Kidney (tissue), 14 donors: ENCODE measurements around the gene GFRA4. TPM values are rescaled to one million over a fixed set of nuclear protein-coding genes. Genes with fewer than 3 reads are reported as not detected.

Experiments
- DNase-seq, 5 donors: peaks; one replicate each; pipeline ENCODE4 v3.0.0-alpha.2; 2013 to 2020
- FAIRE-seq: peaks from 2 replicates; lab custom pipeline; 2012; peaks lifted over from hg19 to GRCh38; lab: Jason Lieb, UNC
- H3K27ac ChIP-seq, 2 donors: one replicate each; pipeline ENCODE4 v1.7.0; 2013; ENCODE audit warnings: low read depth in 2 of 2, low read length in 2 of 2, inconsistent platforms in 1 of 2
- H3K27me3 ChIP-seq: one replicate; pipeline ENCODE4 v1.7.1; 2013; ENCODE audit warnings: low read length, inconsistent platforms; ENCODE audit not compliant: control insufficient read depth, insufficient read depth
- H3K36me3 ChIP-seq, 3 donors: one replicate each; pipeline versions ENCODE4 v1.7.0 to v1.7.1; 2013; ENCODE audit warnings: low read length in 3 of 3, control low read depth in 1 of 3, inconsistent platforms in 1 of 3; ENCODE audit not compliant: insufficient read depth in 3 of 3, control insufficient read depth in 2 of 3
- H3K4me1 ChIP-seq, 3 donors: one replicate each; pipeline versions ENCODE4 v1.7.0 to v1.7.1; 2013; ENCODE audit warnings: low read length in 3 of 3, inconsistent platforms in 1 of 3, low read depth in 1 of 3; ENCODE audit not compliant: control insufficient read depth in 2 of 3, insufficient read depth in 2 of 3
- H3K4me3 ChIP-seq, 3 donors: one replicate each; pipeline versions ENCODE4 v1.7.0 to v1.8.1; 2013; ENCODE audit warnings: low read length in 3 of 3, control low read depth in 1 of 3, inconsistent platforms in 1 of 3
- H3K9ac ChIP-seq, 3 donors: one replicate each; pipeline versions ENCODE4 v1.7.0 to v1.7.1; 2013; ENCODE audit warnings: low read length in 3 of 3, control low read depth in 1 of 3, inconsistent platforms in 1 of 3
- H3K9me3 ChIP-seq, 3 donors: one replicate each; pipeline versions ENCODE4 v1.7.0 to v1.7.1; 2013; ENCODE audit warnings: low read length in 3 of 3, control low read depth in 1 of 3, inconsistent platforms in 1 of 3; ENCODE audit not compliant: control insufficient read depth in 2 of 3, insufficient read depth in 1 of 3
- intact Hi-C: fragments of 100-400 bp; cut with DNase I; formaldehyde crosslinking; loops from one replicate; pipeline ENCODE4 v1.11.1; 2022
- polyA plus RNA-seq: library from polyadenylated mRNA; stranded (reverse); fragments of 350-450 nt; fragmentation: Illumina TruSeq; extraction: RNeasy Lipid Tissue Mini Kit (QIAGEN cat#74804); gene quantifications from one replicate; pipeline ENCODE4 v1.2.3, GENCODE V29; 2014; ENCODE audit warnings: low read depth, low replicate concordance; ENCODE audit not compliant: insufficient read depth
- total RNA-seq: library from RNA; stranded (reverse); fragmentation: NEBNext Ultra II Directional; extraction: Animal tissue kit (Norgen Biotek cat#: 25700); gene quantifications from one replicate; pipeline ENCODE4 v1.2.1, GENCODE V29; 2021
- TF ChIP-seq, protein P1 (sequence below): IDR thresholded peaks from 3 replicates; pipeline ENCODE4 v1.5.1; 2012; ENCODE audit warnings: mild to moderate bottlenecking, moderate library complexity, borderline replicate concordance; ENCODE audit not compliant: insufficient read depth; ENCODE audit errors: extremely low read depth
- donor health status: control.
- donor health status: control.
- donor health status: control.
- donor health status: control.
- donor health status: control.
- donor health status: DM: yes; HTN: yes; CAD: no.
- donor health status: Normal renal cell carcinoma (clear cell type).

GFRA4 gene
- total and polyA plus RNA-seq, 2 donors from 2014 or later, result 0.56 TPM; not detected in 1

DNA sequence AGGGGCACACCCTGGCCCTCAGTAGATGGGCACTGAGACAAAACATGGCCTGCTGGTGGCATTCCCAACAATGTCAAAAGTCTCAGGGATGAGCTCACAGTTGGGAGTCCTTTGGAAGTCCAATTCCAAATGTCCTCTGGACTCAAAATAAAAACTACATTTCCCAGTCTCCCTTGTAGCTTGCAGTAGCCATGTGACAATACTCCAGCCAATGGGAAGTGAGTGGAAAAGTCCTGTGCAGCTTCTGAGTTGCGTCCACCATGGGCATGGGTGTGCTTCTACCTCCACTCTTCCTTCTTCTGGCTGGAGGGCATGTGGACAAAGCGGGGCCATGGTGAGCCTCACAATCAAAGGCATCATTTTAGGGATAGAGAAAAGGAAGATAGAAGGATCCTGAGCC, 24.5 kb upstream of the GFRA4 start:
- no peak overlapping the region for H3K27ac ChIP-seq
- intact Hi-C loops, result no loop called here

DNA sequence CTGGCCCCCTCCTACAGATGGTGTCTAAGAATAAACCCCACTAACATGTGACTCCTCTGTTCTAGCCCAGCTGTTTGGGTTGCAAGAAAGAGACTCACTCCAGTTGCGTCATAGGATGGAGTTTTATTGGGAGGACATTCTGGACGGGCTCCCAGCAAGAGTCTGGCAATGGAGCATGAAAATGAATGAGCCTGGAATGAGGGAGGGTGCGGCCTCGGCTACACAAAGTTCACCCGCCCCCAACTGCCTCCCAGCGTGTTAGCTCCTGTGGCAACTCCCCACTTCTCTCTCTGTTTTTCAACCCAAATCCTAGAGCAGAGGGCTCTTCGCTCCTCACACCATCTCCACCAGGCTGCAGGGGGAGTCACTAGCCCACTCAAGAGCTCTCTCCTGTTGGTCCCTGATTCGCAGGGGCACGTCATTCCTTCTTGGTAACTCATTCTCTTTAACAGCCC, 23.7 kb upstream of the GFRA4 start:
- no peak overlapping the region for H3K9ac ChIP-seq
- peaks cover 0 to 4% (median 3%) of the 10 kb centered on the region in 3 donors for H3K4me1 ChIP-seq
- intact Hi-C loops, result no loop called here
- no peak overlapping the region for H3K4me3 ChIP-seq
- no peaks in the 10 kb centered on the region for H3K36me3 ChIP-seq
- peak in 4 of 5 donors; percentile 78 to 96 (median 84) for DNase-seq
- H3K27me3 ChIP-seq, result no peaks in the 10 kb centered on the region
- H3K9me3 ChIP-seq, result no peaks in the 10 kb centered on the region
- TF ChIP-seq, protein P1, sequence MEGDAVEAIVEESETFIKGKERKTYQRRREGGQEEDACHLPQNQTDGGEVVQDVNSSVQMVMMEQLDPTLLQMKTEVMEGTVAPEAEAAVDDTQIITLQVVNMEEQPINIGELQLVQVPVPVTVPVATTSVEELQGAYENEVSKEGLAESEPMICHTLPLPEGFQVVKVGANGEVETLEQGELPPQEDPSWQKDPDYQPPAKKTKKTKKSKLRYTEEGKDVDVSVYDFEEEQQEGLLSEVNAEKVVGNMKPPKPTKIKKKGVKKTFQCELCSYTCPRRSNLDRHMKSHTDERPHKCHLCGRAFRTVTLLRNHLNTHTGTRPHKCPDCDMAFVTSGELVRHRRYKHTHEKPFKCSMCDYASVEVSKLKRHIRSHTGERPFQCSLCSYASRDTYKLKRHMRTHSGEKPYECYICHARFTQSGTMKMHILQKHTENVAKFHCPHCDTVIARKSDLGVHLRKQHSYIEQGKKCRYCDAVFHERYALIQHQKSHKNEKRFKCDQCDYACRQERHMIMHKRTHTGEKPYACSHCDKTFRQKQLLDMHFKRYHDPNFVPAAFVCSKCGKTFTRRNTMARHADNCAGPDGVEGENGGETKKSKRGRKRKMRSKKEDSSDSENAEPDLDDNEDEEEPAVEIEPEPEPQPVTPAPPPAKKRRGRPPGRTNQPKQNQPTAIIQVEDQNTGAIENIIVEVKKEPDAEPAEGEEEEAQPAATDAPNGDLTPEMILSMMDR, result no peak
- no peak for FAIRE-seq
- H3K27ac ChIP-seq, result peak overlapping the region in 1 of 2 donors; percentile 0

More for the DNA sequence above, 24.5 kb upstream of the GFRA4 start:
- Histone ChIP-seq H3K9me3 (no peaks in the 10 kb centered on the region), H3K36me3 (no peaks in the 10 kb centered on the region), H3K4me1 (peaks cover 0 to 4% (median 3%) of the 10 kb centered on the region in 3 donors), H3K9ac (no peak overlapping the region), H3K27me3 (no peaks in the 10 kb centered on the region), H3K4me3 (no peak overlapping the region)
- TF ChIP-seq, protein P1, result no peak
- peak in 2 of 5 donors; percentile 35 to 76 for DNase-seq
- no peak for FAIRE-seq

DNA sequence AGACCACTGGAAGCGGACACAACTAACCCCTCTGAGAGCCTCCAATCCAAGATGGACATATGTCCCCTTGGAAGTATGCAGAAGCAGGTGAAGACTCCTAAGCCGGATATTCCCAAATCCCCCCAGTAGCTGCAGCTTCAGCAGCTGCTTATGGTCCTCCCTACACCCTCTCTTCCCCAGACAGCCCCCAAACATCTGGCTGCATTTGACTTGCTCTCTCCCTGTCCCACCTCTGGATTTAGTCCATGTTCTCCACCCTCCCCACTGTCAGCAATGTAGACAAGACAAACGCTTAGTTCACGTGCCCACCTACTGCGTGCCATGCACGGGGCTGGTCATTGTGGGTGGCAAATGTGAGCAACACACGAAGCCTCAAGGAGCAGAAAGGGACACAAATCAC, 23.2 kb upstream of the GFRA4 start:
- H3K27ac ChIP-seq, result no peak overlapping the region
- H3K4me1 ChIP-seq, result peaks cover 0 to 5% (median 4%) of the 10 kb centered on the region in 3 donors
- intact Hi-C loops, result no loop called here
- TF ChIP-seq, protein P1, result no peak
- FAIRE-seq, result no peak
- no peaks in the 10 kb centered on the region for H3K27me3 ChIP-seq
- peak in 1 of 5 donors; percentile 1 for DNase-seq
- H3K36me3 ChIP-seq, result no peaks in the 10 kb centered on the region
- H3K9me3 ChIP-seq, result no peaks in the 10 kb centered on the region
- H3K9ac ChIP-seq, result no peak overlapping the region
- no peak overlapping the region for H3K4me3 ChIP-seq

DNA sequence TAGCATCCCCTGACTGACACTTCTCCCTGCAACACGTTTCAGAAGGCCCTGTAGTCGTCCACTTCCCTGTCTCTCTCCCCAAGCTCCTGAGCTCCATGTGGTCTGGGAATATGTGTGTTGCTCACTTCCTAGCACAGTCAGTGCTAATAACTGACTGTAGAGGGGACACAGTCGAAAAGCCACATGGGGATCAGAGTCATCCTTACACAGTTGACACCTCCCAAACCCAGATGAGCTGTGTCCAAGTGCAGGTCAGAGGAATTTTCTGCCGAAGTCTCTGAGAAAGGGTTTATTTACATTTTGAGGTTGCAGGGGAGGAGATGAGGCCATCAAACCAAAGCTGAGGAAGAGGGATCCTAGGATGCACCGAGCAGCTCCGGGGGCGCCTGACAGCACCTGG, 22.1 kb upstream of the GFRA4 start:
- Histone ChIP-seq H3K27ac (no peak overlapping the region), H3K27me3 (no peaks in the 10 kb centered on the region), H3K9ac (no peak overlapping the region), H3K4me1 (peaks cover 0 to 5% (median 4%) of the 10 kb centered on the region in 3 donors), H3K36me3 (no peaks in the 10 kb centered on the region), H3K4me3 (no peak overlapping the region), H3K9me3 (no peaks in the 10 kb centered on the region)
- TF ChIP-seq, protein P1, result no peak
- FAIRE-seq (no peak), DNase-seq (no peak)
- intact Hi-C loops, result no loop called here
